Muscle of leg (tissue), 9 donors: Measurements from ENCODE around the gene EXO5. TPM values are rescaled to one million over a fixed set of nuclear protein-coding genes. Genes with fewer than 3 reads are reported as not detected.

Experiments
- polyA plus RNA-seq, 8 donors: library from polyadenylated mRNA; unstranded; fragments of 120-200 nt; gene quantifications; one replicate each; pipeline versions ENCODE4 v1.2.1 to v1.2.3, GENCODE V29; 2013; ENCODE audit warnings: inconsistent platforms in 1 of 8, low replicate concordance in 1 of 8; ENCODE audit not compliant: insufficient read length in 8 of 8, insufficient read depth in 1 of 8
- total RNA-seq: library from RNA; stranded (reverse); fragments of 120-200 nt; gene quantifications from one replicate; pipeline ENCODE4 v1.2.4, GENCODE V29; 2013

The EXO5 gene
- total and polyA plus RNA-seq, 9 donors, result 7.3 to 10.4 (median 8.9) TPM

Other genes starting within 250 kb of the EXO5 start
- gene COL9A2, start 191.5 kb upstream of the EXO5 start, total RNA-seq, result 2.6 TPM
- gene COL9A2, start 191.5 kb upstream of the EXO5 start, polyA plus RNA-seq, result 1 to 10 TPM; 1.0 to 4.8 (median 1.7) TPM
- gene SMAP2, start 135.0 kb upstream of the EXO5 start, total RNA-seq, result 14.0 TPM
- 10 to 100 TPM; 15.0 to 20.1 (median 17.3) TPM for gene SMAP2, start 135.0 kb upstream of the EXO5 start, polyA plus RNA-seq
- 3.5 TPM for gene ZFP69B, start 58.3 kb upstream of the EXO5 start, total RNA-seq
- 1 to 10 TPM; 2.0 to 5.0 (median 3.2) TPM for gene ZFP69B, start 58.3 kb upstream of the EXO5 start, polyA plus RNA-seq
- gene ZFP69, start 31.5 kb upstream of the EXO5 start, total RNA-seq, result 4.0 TPM
- gene ZFP69, start 31.5 kb upstream of the EXO5 start, polyA plus RNA-seq, result 1 to 10 TPM; 4.2 to 5.6 (median 4.5) TPM
- gene ZNF684, start 22.9 kb downstream of the EXO5 start, total RNA-seq, result 6.0 TPM
- gene ZNF684, start 22.9 kb downstream of the EXO5 start, polyA plus RNA-seq, result 1 to 10 TPM; 3.3 to 5.1 (median 3.6) TPM
- 0.49 TPM for gene RIMS3, start 156.9 kb downstream of the EXO5 start, total RNA-seq
- gene RIMS3, start 156.9 kb downstream of the EXO5 start, polyA plus RNA-seq, result under 1 TPM; 0.44 to 0.99 (median 0.62) TPM
- 35.7 TPM for gene NFYC, start 182.9 kb downstream of the EXO5 start, total RNA-seq
- 10 to 100 TPM; 52.6 to 66.4 (median 60.4) TPM for gene NFYC, start 182.9 kb downstream of the EXO5 start, polyA plus RNA-seq